ENCODE measurements around the gene PCSK6. TPM values are rescaled to one million over a fixed set of nuclear protein-coding genes. Genes with fewer than 3 reads are reported as not detected.

Gene PCSK6
- total and polyA plus RNA-seq, 2 donors from 2014 or later = 3.8 to 7.3 TPM

- Histone ChIP-seq H3K36me3 (ENCODE audit: control insufficient read depth in 2 of 3, insufficient read depth in 3 of 3, low read length in 3 of 3) (no peaks in the 10 kb centered on the region), H3K4me1 (ENCODE audit: control insufficient read depth in 2 of 3, insufficient read depth in 2 of 3, low read depth in 1 of 3, low read length in 3 of 3) (peaks cover 2 to 15% (median 11%) of the 10 kb centered on the region in 3 donors), H3K27me3 (ENCODE audit: control insufficient read depth, insufficient read depth, low read length) (no peaks in the 10 kb centered on the region), H3K4me3 (ENCODE audit: low read length in 3 of 3) (no peak overlapping the region), H3K9me3 (ENCODE audit: control insufficient read depth in 2 of 3, insufficient read depth in 1 of 3, low read length in 3 of 3) (no peaks in the 10 kb centered on the region), H3K27ac (ENCODE audit: low read depth in 2 of 2, low read length in 2 of 2) (no peak overlapping the region), H3K9ac (ENCODE audit: low read length in 3 of 3) (no peak overlapping the region)
- no peak for TF ChIP-seq CTCF (IDR thresholded peaks at IDR 0.05; ENCODE audit: borderline replicate concordance, extremely low read depth, insufficient read depth)
- no peak for FAIRE-seq
- intact Hi-C loops (cut with DNase I) = no loop called here
- DNase-seq = no peak
Measured at GRCh38 chr15:101532865-101533264, 43.4 kb upstream of the PCSK6 start.

- no peaks in the 10 kb centered on the region for H3K9me3 ChIP-seq (ENCODE audit: control insufficient read depth in 2 of 3, insufficient read depth in 1 of 3, low read length in 3 of 3)
- FAIRE-seq = no peak
- no peak overlapping the region for H3K9ac ChIP-seq (ENCODE audit: low read length in 3 of 3)
- H3K27ac ChIP-seq (ENCODE audit: low read depth in 2 of 2, low read length in 2 of 2) = no peak overlapping the region
- H3K27me3 ChIP-seq (ENCODE audit: control insufficient read depth, insufficient read depth, low read length) = no peaks in the 10 kb centered on the region
- no peak overlapping the region for H3K4me3 ChIP-seq (ENCODE audit: low read length in 3 of 3)
- intact Hi-C loops (cut with DNase I) = no loop called here
- peaks cover 2 to 20% (median 16%) of the 10 kb centered on the region in 3 donors for H3K4me1 ChIP-seq (ENCODE audit: control insufficient read depth in 2 of 3, insufficient read depth in 2 of 3, low read depth in 1 of 3, low read length in 3 of 3)
- no peak for TF ChIP-seq CTCF (IDR thresholded peaks at IDR 0.05; ENCODE audit: borderline replicate concordance, extremely low read depth, insufficient read depth)
- H3K36me3 ChIP-seq (ENCODE audit: control insufficient read depth in 2 of 3, insufficient read depth in 3 of 3, low read length in 3 of 3) = no peaks in the 10 kb centered on the region
- no peak for DNase-seq
Measured at GRCh38 chr15:101531170-101531569, 41.7 kb upstream of the PCSK6 start.

- H3K27ac ChIP-seq (ENCODE audit: low read depth in 2 of 2, low read length in 2 of 2) = no peak overlapping the region
- H3K36me3 ChIP-seq (ENCODE audit: control insufficient read depth in 2 of 3, insufficient read depth in 3 of 3, low read length in 3 of 3) = no peaks in the 10 kb centered on the region
- FAIRE-seq (no peak), DNase-seq (no peak)
- peaks cover 2 to 20% (median 16%) of the 10 kb centered on the region in 3 donors for H3K4me1 ChIP-seq (ENCODE audit: control insufficient read depth in 2 of 3, insufficient read depth in 2 of 3, low read depth in 1 of 3, low read length in 3 of 3)
- no peak overlapping the region for H3K9ac ChIP-seq (ENCODE audit: low read length in 3 of 3)
- H3K9me3 ChIP-seq (ENCODE audit: control insufficient read depth in 2 of 3, insufficient read depth in 1 of 3, low read length in 3 of 3) = no peaks in the 10 kb centered on the region
- intact Hi-C loops (cut with DNase I) = no loop called here
- no peak overlapping the region for H3K4me3 ChIP-seq (ENCODE audit: low read length in 3 of 3)
- no peak for TF ChIP-seq CTCF (IDR thresholded peaks at IDR 0.05; ENCODE audit: borderline replicate concordance, extremely low read depth, insufficient read depth)
- no peaks in the 10 kb centered on the region for H3K27me3 ChIP-seq (ENCODE audit: control insufficient read depth, insufficient read depth, low read length)
Measured at GRCh38 chr15:101530224-101530958, 40.9 kb upstream of the PCSK6 start.
